IMR-90 (cell line): Measurements from ENCODE around the gene RAPGEF2. TPM values are rescaled to one million over a fixed set of nuclear protein-coding genes. Genes with fewer than 3 reads are reported as not detected.
"Not testable (repeated sequence)": the region's sequence is repeated elsewhere in the genome, so short reads cannot be mapped to it uniquely, and the experiment has no call there.

ENCODE experiments used
- ATAC-seq: fragments of 200-7000 bp; cut with Tn5 transposase; 2 replicates; pipeline ENCODE4 v1.9.1; 2020; ENCODE audit warnings: low read depth, mild to moderate bottlenecking, moderate library complexity
- BruUV-seq: library from RNA; stranded (reverse); fragments of 400-500 nt; replicated peaks from 2 replicates; lab custom pipeline; 2021; lab: Mats Ljungman, UMichigan
- CTCF ChIA-PET: fragments of 300-600 bp; formaldehyde crosslinking; extraction: SDS; loops from one replicate; lab custom pipeline; 2021; ENCODE audit warnings: antibody characterized with exemption; lab: Yijun Ruan, JAX
- POLR2A ChIA-PET: fragments of 300-600 bp; sonication (Branson Sonifier 250); formaldehyde crosslinking; loops from one replicate; lab custom pipeline; 2022; ENCODE audit warnings: antibody characterized with exemption; ENCODE audit not compliant: unreplicated experiment; lab: Charles Lee
- DNase-seq: peaks from one replicate; pipeline ENCODE4 v3.0.0; 2013
- H2AFZ ChIP-seq: replicated peaks from 2 replicates; pipeline ENCODE3; 2013; ENCODE audit warnings: low read length, mild to moderate bottlenecking; ENCODE audit not compliant: poor library complexity
- H2AK5ac ChIP-seq: 2 replicates; pipeline ENCODE4 v1.6.1; 2013; ENCODE audit warnings: low read depth, low read length, inconsistent platforms
- H2AK9ac ChIP-seq: replicated peaks from 2 replicates; pipeline ENCODE3; 2013; ENCODE audit warnings: mild to moderate bottlenecking, low read depth, low read length, moderate library complexity; ENCODE audit not compliant: poor library complexity
- H2BK120ac ChIP-seq: 2 replicates; pipeline ENCODE4 v1.6.1; 2013; ENCODE audit warnings: low read depth, low read length, inconsistent platforms
- H2BK15ac ChIP-seq: 3 replicates; pipeline ENCODE4 v1.6.1; 2013; ENCODE audit warnings: low read depth, low read length, inconsistent platforms
- H2BK20ac ChIP-seq: 2 replicates; pipeline ENCODE4 v1.6.1; 2013; ENCODE audit warnings: low read depth, mild to moderate bottlenecking, inconsistent platforms, low read length, moderate library complexity
- H2BK5ac ChIP-seq: 2 replicates; pipeline ENCODE4 v1.6.1; 2013; ENCODE audit warnings: mild to moderate bottlenecking, low read depth, low read length, inconsistent platforms; ENCODE audit not compliant: poor library complexity, severe bottlenecking
- H3K14ac ChIP-seq: replicated peaks from 2 replicates; pipeline ENCODE4 v1.6.1; 2013; ENCODE audit warnings: low read depth, low read length, inconsistent platforms
- H3K18ac ChIP-seq: 2 replicates; pipeline ENCODE4 v1.6.1; 2013; ENCODE audit warnings: low read depth, low read length, control low read depth
- H3K23ac ChIP-seq: 2 replicates; pipeline ENCODE4 v1.6.1; 2013; ENCODE audit warnings: low read depth, low read length, inconsistent platforms
- H3K27ac ChIP-seq: 2 replicates; pipeline ENCODE4 v1.5.1; 2013; ENCODE audit warnings: mild to moderate bottlenecking, control low read depth, low read length; ENCODE audit not compliant: insufficient read depth
- H3K27me3 ChIP-seq: 2 replicates; pipeline ENCODE4 v1.6.1; 2013; ENCODE audit warnings: low read length; ENCODE audit not compliant: control insufficient read depth, insufficient read depth
- H3K36me3 ChIP-seq: 2 replicates; pipeline ENCODE4 v1.6.1; 2013; ENCODE audit warnings: low read length, mixed read lengths; ENCODE audit not compliant: control insufficient read depth, insufficient read depth
- H3K4ac ChIP-seq: 2 replicates; pipeline ENCODE4 v1.6.1; 2013; ENCODE audit warnings: low read depth, low read length, inconsistent platforms
- H3K4me1 ChIP-seq: 2 replicates; pipeline ENCODE4 v1.6.1; 2013; ENCODE audit warnings: low read length, mixed read lengths; ENCODE audit not compliant: control insufficient read depth, insufficient read depth
- H3K4me2 ChIP-seq: 2 replicates; pipeline ENCODE4 v1.6.1; 2013; ENCODE audit warnings: low read depth, mild to moderate bottlenecking, control low read depth, low read length, moderate library complexity
- H3K4me3 ChIP-seq: 2 replicates; pipeline ENCODE4 v1.5.1; 2013; ENCODE audit warnings: low read depth, mild to moderate bottlenecking, control low read depth, low read length, moderate library complexity; ENCODE audit not compliant: insufficient read depth
- H3K56ac ChIP-seq: 2 replicates; pipeline ENCODE4 v1.6.1; 2013; ENCODE audit warnings: low read length, inconsistent platforms; ENCODE audit not compliant: insufficient read depth; ENCODE audit errors: extremely low read depth
- H3K79me1 ChIP-seq, 2 experiments: 2 replicates each; pipeline ENCODE4 v1.6.1; 2013; ENCODE audit warnings: low read length in 2 of 2, inconsistent platforms in 1 of 2, low read depth in 1 of 2
- H3K9ac ChIP-seq: 2 replicates; pipeline ENCODE4 v1.6.1; 2013; ENCODE audit warnings: low read depth, low read length, control low read depth
- H3K9me1 ChIP-seq: 2 replicates; pipeline ENCODE4 v1.6.1; 2013; ENCODE audit warnings: low read length, inconsistent platforms; ENCODE audit not compliant: insufficient read depth
- H3K9me3 ChIP-seq: 2 replicates; pipeline ENCODE4 v1.6.1; 2013; ENCODE audit warnings: low read length; ENCODE audit not compliant: control insufficient read depth, insufficient read depth
- H4K20me1 ChIP-seq: 2 replicates; pipeline ENCODE4 v1.6.1; 2013; ENCODE audit warnings: low read length, inconsistent platforms; ENCODE audit not compliant: insufficient read depth
- H4K5ac ChIP-seq: 2 replicates; pipeline ENCODE4 v1.6.1; 2013; ENCODE audit warnings: mild to moderate bottlenecking, low read depth, low read length, control low read depth
- H4K8ac ChIP-seq, 2 experiments: 2 replicates each; pipeline ENCODE4 v1.6.1; 2013; ENCODE audit warnings: low read depth in 2 of 2, low read length in 2 of 2, control low read depth in 1 of 2, inconsistent platforms in 1 of 2
- H4K91ac ChIP-seq: 2 replicates; pipeline ENCODE4 v1.6.1; 2013; ENCODE audit warnings: low read depth, low read length, inconsistent platforms; ENCODE audit not compliant: insufficient read depth
- CHD1 ChIP-seq: IDR thresholded peaks from 2 replicates; pipeline ENCODE4 v1.6.1; 2012; ENCODE audit warnings: low read depth, low read length, improper control_type of control experiment
- MXI1 ChIP-seq: IDR thresholded peaks from 2 replicates; pipeline ENCODE4 v1.6.1; 2012; ENCODE audit warnings: low read depth, mild to moderate bottlenecking, low read length, moderate library complexity, borderline replicate concordance
- RFX5 ChIP-seq: IDR thresholded peaks from 2 replicates; pipeline ENCODE4 v1.8.0; 2012; ENCODE audit warnings: low read depth, mild to moderate bottlenecking, low read length, moderate library complexity
- WGBS, 2 experiments: methylation state at CpG; one replicate each; pipeline versions ENCODE4 v1.1.5 to v1.1.7; 2013; ENCODE audit warnings: missing lambda C conversion rate in 2 of 2; ENCODE audit not compliant: insufficient read length in 1 of 2; ENCODE audit errors: extremely low coverage in 2 of 2; 5-methylcytosine and 5-hydroxymethylcytosine counted together
- dilution Hi-C: fragments of 300-500 bp; cut with HindIII; formaldehyde crosslinking; loops from one replicate; pipeline ENCODE4 v1.14.3; 2018; ENCODE audit warnings: low sequenced_read_pairs; ENCODE audit not compliant: unreplicated experiment
- in situ Hi-C: fragments of 300-500 bp; cut with MboI; formaldehyde crosslinking; loops from 3 replicates; pipeline ENCODE4 v1.14.3; 2019; ENCODE audit warnings: low sequenced_read_pairs, inconsistent platforms, mixed read lengths
- intact Hi-C: fragments of 100-400 bp; cut with micrococcal nuclease; formaldehyde crosslinking; loops from 2 replicates; pipeline ENCODE4 v1.10.0; 2022
- polyA plus RNA-seq, 3 experiments: library from polyadenylated mRNA; depleted of rRNA; stranded (reverse); fragments of >200 nt; gene quantifications; 2 replicates each; pipeline ENCODE4 v1.2.3, GENCODE V29; 2012; ENCODE audit warnings: low replicate concordance in 1 of 3
- total RNA-seq: library from RNA; depleted of rRNA; stranded (reverse); fragments of >200 nt; gene quantifications from 2 replicates; pipeline ENCODE4 v1.2.3, GENCODE V29; 2012

RAPGEF2 gene
- total and polyA plus RNA-seq, 2 of the 4 experiments (the other 2 are of a cell fraction), result 27.6 to 109 TPM

DNA sequence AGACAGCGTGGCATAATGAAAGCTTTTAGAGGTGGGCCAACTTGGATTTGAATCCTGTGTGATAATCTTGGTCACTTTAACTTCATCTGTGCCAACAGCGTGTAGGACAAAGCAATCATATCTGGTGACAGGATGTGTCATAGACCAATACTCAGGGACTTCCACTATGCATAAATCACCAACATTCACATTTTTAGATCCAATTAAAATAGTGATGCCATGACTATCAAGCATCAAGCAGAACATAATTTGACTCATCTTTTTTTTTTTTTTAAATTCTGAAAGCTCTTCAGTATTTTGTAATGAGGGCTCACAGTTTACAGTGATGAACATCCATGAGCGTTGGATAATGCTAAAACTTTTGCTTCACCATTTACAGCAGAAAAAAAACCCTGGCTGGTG, 27.3 kb upstream of the RAPGEF2 start:
- Histone ChIP-seq H3K14ac (no peak overlapping the region), H3K9me3 (no peaks in the 10 kb centered on the region), H4K5ac (no peak overlapping the region), H3K27me3 (no peaks in the 10 kb centered on the region), H3K4me1 (peaks cover 2% of the 10 kb centered on the region; the same call in 1 of the 2 replicates), H4K20me1 (no peaks in the 10 kb centered on the region), H2AFZ (no peak overlapping the region), H3K36me3 (no peaks in the 10 kb centered on the region), H2BK120ac (no peak overlapping the region), H3K27ac (no peak overlapping the region), H3K18ac (no peak overlapping the region), H2AK5ac (no peak overlapping the region), H3K4me3 (no peak overlapping the region), H4K8ac (no peak overlapping the region), H3K23ac (no peak overlapping the region), H2BK20ac (no peak overlapping the region), H3K79me1 (no peaks in the 10 kb centered on the region), H3K4ac (no peak overlapping the region), H2BK15ac (no peak overlapping the region), H4K91ac (no peak overlapping the region), H3K4me2 (no peak overlapping the region), H2AK9ac (no peak overlapping the region), H3K56ac (no peak overlapping the region), H2BK5ac (no peak overlapping the region), H3K9me1 (peaks cover 2% of the 10 kb centered on the region; the same call in 1 of the 2 replicates), H3K9ac (no peak overlapping the region)
- TF ChIP-seq RFX5 (no peak), CHD1 (no peak), MXI1 (no peak)
- BruUV-seq, result no TSS peak
- no CpG with 5 or more reads among the region's 3 CpGs for WGBS, 2 experiments
- ATAC-seq, result no peak
- ChIA-PET CTCF (interaction anchor here (0.6 kb wide), 1 partner anchor 448 kb away, joined by 3 read pairs; no protein-coding TSS in a partner anchor), POLR2A (no interaction called here)
- dilution Hi-C loops (no loop called here), in situ Hi-C loops (no loop called here), intact Hi-C loops (no loop called here)
- no peak for DNase-seq

DNA sequence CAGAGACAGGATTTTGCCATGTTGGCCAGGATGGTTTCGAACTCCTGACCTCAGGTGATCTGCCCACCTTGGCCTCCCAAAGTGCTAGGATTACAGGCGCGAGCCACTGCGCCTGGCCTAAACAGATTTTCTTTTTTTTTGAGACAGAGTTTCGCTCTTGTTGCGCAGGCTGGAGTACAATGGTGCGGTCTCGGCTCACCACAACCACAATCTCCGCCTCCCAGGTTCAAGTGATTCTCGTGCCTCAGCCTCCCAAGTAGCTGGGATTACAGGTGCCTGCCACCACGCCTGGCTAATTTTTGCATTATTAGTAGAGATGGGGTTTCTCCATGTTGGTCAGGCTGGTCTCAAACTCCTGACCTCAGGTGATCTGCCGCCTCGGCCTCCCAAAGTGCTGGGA, 25.9 kb upstream of the RAPGEF2 start:
- ATAC-seq, H4K8ac ChIP-seq, H2AK5ac ChIP-seq, H2BK5ac ChIP-seq, H3K9me3 ChIP-seq, dilution Hi-C loops, H3K4me3 ChIP-seq, H3K56ac ChIP-seq, H2BK15ac ChIP-seq, intact Hi-C loops, H3K9me1 ChIP-seq, in situ Hi-C loops, H3K4ac ChIP-seq, H3K18ac ChIP-seq, H4K91ac ChIP-seq, H3K27me3 ChIP-seq, H2AK9ac ChIP-seq, H3K36me3 ChIP-seq, CTCF ChIA-PET, H3K23ac ChIP-seq, H3K79me1 ChIP-seq, H3K9ac ChIP-seq, H2AFZ ChIP-seq, DNase-seq, H4K20me1 ChIP-seq, H2BK20ac ChIP-seq, H2BK120ac ChIP-seq, H3K4me2 ChIP-seq, BruUV-seq, H3K14ac ChIP-seq, H3K4me1 ChIP-seq, H3K27ac ChIP-seq, H4K5ac ChIP-seq: not testable (repeated sequence)
- WGBS, 2 experiments, result 68% methylated on average over 4 of the region's 13 CpGs; no CpG with 5 or more reads in 1 of the 2 experiments
- POLR2A ChIA-PET, result interaction anchor here (0.6 kb wide), 1 partner anchor 79 kb away, joined by 3 read pairs; no protein-coding TSS in a partner anchor
